ENCODE measurements around the gene GADD45B. TPM values are rescaled to one million over a fixed set of nuclear protein-coding genes. Genes with fewer than 3 reads are reported as not detected.
"Not testable (repeated sequence)": the region's sequence is repeated elsewhere in the genome, so short reads cannot be mapped to it uniquely, and the experiment has no call there.

The GADD45B gene
- total RNA-seq, 1 donor from 2014 or later = 42.3 TPM

DNA sequence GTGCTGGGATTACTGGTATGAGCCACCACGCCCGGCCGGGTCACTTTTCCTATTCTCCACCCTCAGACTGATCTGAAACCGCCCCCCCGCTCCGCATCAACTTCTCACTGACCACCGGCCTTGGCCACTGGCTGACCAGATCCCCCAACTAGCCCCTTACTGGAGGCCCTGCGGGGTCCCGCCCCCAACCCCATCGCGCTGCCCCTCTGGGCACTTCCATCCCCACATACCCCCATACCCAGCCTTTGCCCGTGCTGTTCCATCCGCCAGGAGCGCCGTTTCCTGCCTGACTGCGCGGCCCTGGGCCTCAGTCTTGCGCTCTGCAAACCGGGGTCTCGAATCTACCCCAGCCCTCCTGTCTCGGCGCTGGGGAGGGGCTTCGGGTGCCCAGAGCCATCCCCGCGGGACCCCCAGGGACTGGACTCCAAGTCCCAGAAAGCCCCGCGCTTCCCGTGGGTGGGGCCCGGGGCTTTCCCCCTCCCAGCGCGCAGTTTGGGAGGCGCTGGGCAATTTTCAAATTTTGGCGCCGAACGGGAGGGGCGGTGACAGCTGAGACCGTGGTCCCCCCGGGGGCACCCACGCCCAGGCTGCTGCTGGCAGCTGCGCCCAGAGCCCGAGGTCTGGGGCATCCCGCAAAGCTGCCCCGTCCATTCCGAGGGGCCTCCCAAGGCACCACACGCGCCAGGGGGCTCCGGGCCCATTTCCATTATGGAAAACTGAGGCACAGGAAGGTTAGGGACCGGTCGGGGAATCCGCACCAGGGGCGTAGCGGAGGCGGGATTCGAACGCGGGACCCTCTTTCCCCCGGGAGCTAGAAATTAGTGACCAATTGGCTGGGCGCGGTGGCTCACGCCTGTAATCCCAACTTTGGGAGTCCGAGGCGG is 13.9 kb upstream of the GADD45B start:
- peak; percentile 78 for DNase-seq
- intact Hi-C loops (cut with micrococcal nuclease) = no loop called here
- ATAC-seq = peak; percentile 71

DNA sequence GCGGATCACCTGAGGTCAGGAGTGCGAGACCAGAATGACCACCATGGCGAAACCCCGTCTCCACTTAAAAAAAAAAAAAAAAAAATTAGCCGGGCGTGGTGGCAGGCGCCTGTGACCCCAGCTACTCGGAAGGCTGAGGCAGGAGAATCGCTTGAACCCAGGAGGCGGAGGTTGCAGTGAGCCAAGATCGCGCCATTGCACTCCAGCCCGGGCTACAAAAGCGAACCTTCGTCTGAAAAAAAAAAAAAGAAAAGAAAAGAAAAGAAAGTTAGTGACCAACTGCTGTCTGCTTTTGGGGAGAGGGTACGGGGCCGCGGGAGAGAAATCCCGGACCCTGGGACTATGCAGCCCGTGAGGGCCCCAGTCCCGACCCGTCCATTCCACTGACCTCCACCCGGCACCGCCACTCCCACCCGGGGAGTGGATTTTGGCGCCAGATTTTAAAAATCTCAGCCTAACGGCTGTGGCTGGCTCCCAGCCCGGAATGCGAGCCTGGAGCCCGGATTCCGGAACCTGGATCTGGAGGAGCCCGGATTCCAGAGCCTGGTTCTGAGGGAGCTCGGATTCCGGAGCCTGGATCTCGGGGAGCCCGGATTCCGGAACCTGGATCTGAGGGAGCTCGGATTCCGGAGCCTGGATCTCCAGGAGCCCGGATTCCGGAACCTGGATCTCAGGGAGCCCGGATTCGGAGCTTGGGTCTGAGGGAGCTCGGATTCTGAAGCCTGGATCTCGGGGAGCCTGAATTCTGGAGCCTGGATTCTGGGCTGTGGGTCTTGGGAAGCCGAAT is 13.1 kb upstream of the GADD45B start:
- DNase-seq (peak; percentile 91), ATAC-seq (peak; percentile 79)
- intact Hi-C loops (cut with micrococcal nuclease) = no loop called here

DNA sequence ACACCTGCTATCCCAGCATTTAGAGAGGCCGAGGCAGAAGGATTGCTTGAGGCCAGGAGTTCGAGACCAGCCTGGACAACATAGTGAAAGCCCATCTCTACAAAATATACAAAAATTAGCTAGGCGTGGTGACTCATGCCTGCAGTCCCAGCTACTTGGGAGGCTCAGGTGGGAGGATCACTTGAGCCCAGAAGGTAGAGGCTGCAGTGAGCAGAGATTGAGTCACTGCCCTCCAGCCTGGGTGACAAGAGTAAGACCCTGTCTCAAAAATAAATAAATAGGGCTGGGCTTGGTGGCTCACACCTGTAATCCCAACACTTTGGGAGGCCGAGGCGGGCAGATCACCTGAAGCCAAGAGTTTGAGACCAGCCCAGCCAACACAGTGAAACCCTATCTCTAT is 12.2 kb upstream of the GADD45B start:
- intact Hi-C loops (cut with micrococcal nuclease); ATAC-seq; DNase-seq: not testable (repeated sequence)

DNA sequence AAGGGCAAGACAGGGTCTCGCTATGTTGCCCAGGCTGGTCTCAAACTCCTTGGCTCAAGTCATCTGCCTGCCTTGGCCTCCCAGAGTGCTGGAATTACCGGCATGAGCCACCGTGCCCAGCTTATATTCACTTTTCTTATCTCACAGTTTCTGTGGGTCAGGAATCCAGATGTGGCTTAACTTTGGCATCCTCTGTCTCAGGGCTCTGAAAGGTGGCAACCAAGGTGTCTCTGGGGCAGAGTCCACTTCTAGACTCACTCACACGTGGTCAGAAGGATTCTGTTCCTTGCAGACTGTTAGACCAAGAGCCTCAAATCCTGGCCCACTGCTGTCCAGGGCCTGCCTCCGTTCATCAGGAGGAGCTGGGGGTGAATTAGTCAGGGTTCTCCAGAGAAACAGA is 11.5 kb upstream of the GADD45B start:
- intact Hi-C loops (cut with micrococcal nuclease) = no loop called here
- ATAC-seq = no peak
- no peak for DNase-seq

DNA sequence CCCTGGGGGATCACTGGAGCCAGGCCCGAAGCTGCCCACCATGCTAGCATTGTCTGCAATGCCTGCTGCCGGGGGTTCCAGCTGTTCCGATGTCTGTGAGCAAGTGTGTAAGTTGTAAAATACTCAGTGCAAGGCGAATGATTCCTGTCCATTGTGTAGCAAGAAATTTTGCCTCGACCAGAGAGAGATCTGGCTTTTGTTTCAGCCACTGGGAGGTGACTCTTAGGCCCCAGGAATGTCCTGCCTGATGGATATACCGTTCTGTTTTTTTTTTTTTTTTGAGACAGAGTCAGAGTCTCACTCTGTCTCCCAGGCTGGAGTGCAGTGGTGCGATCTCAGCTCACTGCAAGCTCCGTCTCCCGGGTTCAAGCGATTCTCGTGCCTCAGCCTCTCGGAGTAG is 7.3 kb upstream of the GADD45B start:
- intact Hi-C loops (cut with micrococcal nuclease) = no loop called here
- ATAC-seq = no peak
- no peak for DNase-seq

DNA sequence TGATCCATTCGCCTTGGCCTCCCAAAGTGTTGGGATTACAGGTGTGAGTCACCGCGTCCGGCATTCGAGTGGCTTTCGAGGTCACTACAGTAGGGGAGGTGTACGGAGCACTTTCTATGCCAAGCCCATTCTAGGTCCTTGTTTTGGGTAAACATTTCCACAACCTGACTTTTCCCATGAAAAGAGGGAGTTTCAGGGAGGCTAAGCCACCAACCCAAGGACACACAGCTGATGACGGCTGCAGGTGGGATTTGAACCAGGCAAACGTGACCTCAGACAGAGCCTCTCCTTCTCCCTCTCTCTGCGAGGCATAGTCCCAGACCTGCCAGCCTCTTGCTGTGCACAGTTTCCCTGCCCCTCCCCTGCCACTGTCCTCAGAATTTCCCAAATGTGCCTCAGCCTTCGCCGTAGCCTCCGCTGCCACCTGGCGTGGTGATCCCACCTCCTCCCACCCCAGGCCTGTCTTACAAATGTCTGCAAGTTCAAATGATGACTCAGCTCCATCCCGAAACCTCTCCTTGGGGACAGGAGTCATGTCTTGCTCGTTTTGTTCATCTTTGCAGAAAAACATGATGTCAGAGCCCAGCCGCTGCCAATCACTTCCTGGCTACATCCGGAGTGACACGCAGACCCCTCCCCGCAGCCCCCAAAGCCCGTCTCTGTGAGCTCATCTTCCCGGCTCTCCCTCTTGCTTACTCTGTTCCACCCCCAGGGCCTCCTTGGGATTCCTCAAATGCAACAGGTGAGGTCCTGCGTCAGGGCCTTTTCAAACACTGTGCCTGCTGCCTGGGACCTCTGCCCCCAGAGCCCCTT is 6.6 kb upstream of the GADD45B start:
- ATAC-seq (no peak), DNase-seq (no peak)
- intact Hi-C loops (cut with micrococcal nuclease) = no loop called here

DNA sequence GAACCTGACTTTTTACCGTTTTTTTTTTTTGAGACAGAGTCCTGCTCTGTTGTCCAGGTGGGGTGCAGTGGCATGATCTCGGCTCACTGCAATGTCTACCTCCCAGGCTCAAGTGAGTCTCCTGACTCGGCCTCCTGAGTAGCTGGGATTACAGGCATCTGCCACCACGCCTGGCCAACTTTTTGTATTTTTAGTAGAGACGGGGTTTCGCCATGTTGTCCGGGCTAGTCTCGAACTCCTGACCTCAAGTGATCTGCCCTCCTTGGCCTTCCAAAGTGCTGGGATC is 6.1 kb upstream of the GADD45B start:
- ATAC-seq, DNase-seq: not testable (repeated sequence)
- intact Hi-C loops (cut with micrococcal nuclease) = loop anchor here (10.0 kb wide), 1 partner anchor 145 kb away; no protein-coding TSS in a partner anchor

DNA sequence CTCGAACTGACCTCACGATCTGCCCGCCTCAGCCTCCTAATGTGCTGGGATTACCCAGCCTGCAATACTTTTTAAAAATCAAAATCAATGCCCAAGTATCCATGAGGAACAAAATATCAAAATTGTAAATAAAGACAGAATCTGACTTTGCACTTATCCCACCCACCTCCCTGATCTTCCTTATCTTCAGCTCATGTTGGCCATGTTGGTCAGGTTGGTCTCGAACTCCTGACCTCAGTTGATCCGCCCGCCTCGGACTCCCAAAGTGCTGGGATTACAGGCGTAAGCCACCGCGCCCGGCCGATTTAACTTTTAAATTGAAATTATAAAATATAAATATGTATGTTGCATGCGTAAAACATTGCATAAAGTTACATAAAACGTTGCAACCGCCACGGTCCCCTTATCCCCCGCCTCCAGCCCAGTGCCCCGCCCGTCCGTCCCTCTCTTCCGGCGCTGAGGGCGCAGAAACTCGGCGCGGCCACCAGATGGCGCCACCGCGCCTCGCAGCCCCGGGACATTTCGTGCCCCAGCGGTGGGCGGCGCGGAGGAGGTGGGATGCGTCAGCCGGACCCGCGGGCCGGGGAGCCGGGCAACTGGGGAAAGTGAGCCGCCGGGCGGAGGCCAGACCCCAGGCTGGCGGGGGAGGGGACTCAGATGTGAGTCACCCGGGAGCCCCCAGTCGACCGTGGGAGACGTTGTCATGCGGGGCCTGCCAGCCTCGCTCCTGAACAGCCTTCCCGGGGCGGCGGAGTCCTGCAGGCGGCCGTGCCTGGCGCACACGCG is 1.5 kb upstream of the GADD45B start:
- ATAC-seq (peak; percentile 70), DNase-seq (peak; percentile 93)
- intact Hi-C loops (cut with micrococcal nuclease) = loop anchor here (5.0 to 10.0 kb wide), 2 partner anchors 68 to 140 kb away; no protein-coding TSS in a partner anchor

DNA sequence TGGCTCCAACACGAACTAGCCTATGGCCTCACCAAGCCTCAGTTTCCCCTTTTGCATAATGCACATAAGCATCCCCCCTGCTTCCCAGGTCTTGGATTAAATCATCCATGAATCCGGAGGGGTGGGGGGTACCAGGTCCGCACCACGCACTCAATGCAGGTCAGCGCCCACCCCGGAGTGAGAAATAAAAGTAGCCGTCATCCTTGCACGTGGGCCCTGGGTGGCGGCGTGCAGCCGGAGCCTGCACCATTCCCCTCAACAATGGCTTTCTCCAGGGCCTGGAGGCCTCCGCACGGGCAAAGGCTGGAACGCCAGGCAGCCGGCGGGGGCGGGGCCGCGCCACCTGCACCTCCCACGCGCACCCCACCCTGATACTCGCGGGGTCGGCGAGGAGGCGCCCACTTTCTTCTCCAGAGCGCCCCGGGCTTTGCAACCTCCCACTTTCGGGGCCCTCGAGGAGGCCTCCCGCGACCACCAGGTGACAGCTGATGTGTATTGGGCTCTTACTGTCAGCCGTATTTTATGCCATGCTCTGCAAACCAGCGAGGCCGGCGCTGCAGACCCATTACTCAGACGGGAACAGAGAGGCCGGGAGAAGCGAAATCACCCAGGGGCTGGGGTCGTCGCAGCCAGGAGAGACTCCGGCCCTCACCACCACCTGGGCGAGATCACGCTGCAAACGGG is 767 bp upstream of the GADD45B start:
- ATAC-seq (peak; percentile 45), DNase-seq (peak; percentile 77)
- intact Hi-C loops (cut with micrococcal nuclease) = loop anchor here (5.0 to 10.0 kb wide), 2 partner anchors 67 to 140 kb away; no protein-coding TSS in a partner anchor

DNA sequence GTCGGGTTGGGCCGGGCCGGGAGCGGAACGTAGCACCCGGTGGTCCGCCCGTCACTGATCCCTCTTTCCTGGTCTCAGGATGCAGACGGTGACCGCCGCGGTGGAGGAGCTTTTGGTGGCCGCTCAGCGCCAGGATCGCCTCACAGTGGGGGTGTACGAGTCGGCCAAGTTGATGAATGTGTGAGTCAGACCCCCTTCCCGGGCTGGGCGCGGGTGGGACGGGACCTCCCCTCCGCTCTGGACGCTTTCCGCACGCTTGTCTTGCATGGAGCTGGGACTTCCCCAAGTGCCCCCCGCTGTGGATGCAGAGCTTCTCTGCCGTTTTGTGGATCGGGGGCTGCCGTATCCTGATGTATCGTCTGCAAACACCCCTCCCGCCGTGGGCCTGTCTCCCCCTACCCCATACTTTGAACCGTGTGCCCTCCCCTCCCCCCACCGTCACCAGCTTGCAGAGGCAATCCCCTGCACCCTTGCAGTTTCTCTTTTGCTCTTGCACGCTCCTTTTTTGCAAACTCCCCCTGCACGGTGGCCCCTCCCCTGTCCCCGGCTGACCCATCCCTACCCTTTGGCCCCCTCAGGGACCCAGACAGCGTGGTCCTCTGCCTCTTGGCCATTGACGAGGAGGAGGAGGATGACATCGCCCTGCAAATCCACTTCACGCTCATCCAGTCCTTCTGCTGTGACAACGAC is 669 bp downstream of the GADD45B start:
- peak; percentile 64 for DNase-seq
- intact Hi-C loops (cut with micrococcal nuclease) = loop anchor here (5.0 to 10.0 kb wide), 2 partner anchors 66 to 138 kb away; no protein-coding TSS in a partner anchor
- ATAC-seq = peak; percentile 0

DNA sequence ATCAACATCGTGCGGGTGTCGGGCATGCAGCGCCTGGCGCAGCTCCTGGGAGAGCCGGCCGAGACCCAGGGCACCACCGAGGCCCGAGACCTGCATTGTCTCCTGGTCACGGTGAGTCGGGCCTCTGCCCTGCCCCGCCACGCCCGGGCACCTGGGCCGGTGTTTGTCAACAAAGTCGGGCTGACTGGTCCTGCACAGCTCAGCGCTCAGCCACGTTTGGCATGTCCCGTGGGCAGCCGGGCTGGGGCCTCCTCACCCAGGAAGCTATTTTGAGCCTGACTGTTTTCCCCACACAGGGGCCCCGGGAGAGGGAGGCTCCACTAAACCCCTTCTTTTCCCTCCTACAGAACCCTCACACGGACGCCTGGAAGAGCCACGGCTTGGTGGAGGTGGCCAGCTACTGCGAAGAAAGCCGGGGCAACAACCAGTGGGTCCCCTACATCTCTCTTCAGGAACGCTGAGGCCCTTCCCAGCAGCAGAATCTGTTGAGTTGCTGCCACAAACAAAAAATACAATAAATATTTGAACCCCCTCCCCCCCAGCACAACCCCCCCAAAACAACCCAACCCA is 1.3 kb downstream of the GADD45B start:
- DNase-seq (peak; percentile 77), ATAC-seq (peak; percentile 18)
- intact Hi-C loops (cut with micrococcal nuclease) = loop anchor here (5.0 to 10.0 kb wide), 2 partner anchors 65 to 138 kb away; no protein-coding TSS in a partner anchor

DNA sequence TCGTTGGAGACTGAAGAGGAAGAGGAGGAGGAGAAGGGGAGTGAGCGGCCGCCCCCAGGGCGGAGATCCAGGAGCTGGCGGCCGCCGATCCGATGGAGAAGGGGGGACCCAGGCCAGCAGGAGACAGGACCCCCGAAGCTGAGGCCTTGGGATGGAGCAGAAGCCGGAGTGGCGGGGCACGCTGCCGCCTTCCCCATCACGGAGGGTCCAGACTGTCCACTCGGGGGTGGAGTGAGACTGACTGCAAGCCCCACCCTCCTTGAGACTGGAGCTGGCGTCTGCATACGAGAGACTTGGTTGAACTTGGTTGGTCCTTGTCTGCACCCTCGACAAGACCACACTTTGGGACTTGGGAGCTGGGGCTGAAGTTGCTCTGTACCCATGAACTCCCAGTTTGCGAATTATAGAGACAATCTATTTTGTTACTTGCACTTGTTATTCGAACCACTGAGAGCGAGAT is 1.8 kb downstream of the GADD45B start:
- no peak for ATAC-seq
- peak; percentile 44 for DNase-seq
- intact Hi-C loops (cut with micrococcal nuclease) = loop anchor here (5.0 to 10.0 kb wide), 2 partner anchors 65 to 137 kb away; no protein-coding TSS in a partner anchor

DNA sequence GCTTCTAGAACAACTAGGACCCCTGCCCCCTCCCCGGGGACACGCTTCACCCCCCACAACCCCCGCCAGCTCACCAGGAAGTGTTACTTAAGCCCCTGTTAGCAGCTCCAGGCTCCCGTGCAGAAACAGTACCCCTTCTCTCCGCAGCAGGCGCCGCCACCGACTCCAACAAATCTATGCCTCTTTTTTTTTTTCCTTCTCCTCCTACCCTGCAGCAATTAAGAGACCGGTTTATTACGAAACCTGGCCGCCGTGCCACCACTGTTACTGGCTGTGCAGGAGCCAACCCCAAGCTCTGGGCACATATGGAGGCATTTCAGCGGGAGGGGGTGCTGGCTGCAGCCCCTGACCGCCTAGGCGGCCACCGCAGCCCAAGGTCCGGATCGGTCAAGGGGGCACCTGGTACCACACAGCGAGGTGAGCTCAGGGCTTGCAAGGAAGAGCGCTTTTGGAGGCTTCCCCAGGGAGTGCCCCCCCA is 2.4 kb downstream of the GADD45B start:
- peak; percentile 2 for ATAC-seq
- peak; percentile 76 for DNase-seq
- intact Hi-C loops (cut with micrococcal nuclease) = loop anchor here (5.0 to 10.0 kb wide), 2 partner anchors 64 to 136 kb away; no protein-coding TSS in a partner anchor

DNA sequence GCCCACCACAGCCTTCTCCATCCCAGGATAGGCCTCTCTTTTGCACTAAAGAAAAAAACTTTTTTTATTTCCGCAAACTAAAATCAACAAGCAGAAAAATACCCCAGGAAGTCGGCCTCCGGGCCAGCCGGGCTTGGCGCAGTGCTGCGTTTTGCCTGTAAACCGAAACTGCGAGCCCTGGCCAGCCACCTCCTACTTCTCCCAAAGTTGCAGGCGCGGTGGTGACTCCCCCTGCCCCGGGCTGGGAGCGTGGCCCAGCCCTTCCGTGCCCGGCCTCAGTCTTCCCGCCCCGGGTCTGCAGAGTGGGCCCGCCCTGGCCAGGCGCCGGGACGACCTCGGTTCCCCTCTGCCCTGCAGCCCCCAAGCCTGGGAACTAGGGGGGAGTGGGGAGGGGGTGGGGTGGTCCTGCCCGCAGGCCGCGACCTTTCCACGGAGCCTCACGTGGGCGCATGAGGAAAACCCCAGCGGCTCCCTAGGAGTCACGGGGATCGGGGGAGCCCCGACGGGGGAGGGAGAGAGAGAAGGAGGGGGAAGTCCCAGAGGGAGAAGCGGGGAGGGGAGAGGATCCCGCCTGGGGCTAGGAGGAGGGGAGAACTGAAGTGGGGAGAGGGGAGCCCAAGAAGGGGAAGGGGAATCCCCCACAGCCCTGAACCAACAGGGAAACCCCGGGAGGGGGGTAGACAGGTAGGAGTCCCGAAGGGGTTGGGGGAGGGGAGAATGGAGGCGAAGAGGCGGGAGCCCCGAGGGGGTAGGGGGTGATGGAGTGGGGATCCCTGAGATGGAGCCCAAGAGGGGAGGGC is 3.0 kb downstream of the GADD45B start:
- intact Hi-C loops (cut with micrococcal nuclease) = loop anchor here (5.0 to 10.0 kb wide), 2 partner anchors 63 to 136 kb away; no protein-coding TSS in a partner anchor
- DNase-seq (peak; percentile 88), ATAC-seq (peak; percentile 25)

DNA sequence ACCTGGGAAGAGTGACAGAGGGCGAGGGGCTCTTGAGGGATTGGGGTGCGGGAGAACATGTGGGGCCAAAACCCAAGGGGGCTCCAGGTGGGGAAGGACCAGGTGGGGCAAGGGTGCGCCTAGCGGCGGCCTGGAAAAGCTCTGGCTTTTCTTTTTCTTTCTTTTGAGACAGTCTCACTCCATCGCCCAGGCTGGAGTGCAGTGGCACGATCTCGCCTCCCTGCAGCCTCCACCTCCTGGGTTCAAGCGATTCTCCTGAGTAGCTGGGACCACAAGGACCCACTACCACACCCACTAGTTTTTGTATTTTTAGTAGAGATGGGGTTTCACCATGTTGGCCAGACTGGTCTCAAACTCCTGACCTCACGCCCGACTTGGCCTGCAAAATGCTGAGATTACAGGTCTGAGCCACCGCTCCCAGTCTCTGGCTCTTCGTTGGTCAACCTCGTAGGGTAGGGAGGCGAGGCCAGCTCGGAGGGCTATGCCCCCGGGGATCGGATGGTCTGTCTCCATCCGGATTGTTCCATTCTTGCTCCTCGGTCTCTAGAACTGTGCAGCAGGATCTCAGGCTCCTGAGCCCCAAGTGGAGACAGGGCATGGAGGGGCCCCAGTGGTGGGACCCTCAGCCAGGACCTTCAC is 3.7 kb downstream of the GADD45B start:
- ATAC-seq = no peak
- intact Hi-C loops (cut with micrococcal nuclease) = loop anchor here (5.0 to 10.0 kb wide), 2 partner anchors 63 to 135 kb away; no protein-coding TSS in a partner anchor
- DNase-seq = no peak

Measured in left ventricle myocardium superior (tissue), 1 donor.